ENCODE data around the gene MYOC.
A peak's percentile ranks its signal among the peaks of the same experiment; 100 is the strongest.
"Not testable (repeated sequence)": the region's sequence is repeated elsewhere in the genome, so short reads cannot be mapped to it uniquely, and the experiment has no call there.

MYOC gene

GRCh38 chr1:171645553-171646248 lies 6.8 kb downstream of the MYOC start:
- no peak for DNase-seq

GRCh38 chr1:171644805-171645483 lies 7.5 kb downstream of the MYOC start:
- peak; percentile 74 to 83 for DNase-seq

- DNase-seq: no peak
Observed at GRCh38 chr1:171643156-171643555, 9.3 kb downstream of the MYOC start.

- DNase-seq: no peak
Observed at GRCh38 chr1:171642197-171642596, 10.3 kb downstream of the MYOC start.

GRCh38 chr1:171641076-171641864 lies 11.2 kb downstream of the MYOC start:
- no peak for DNase-seq

GRCh38 chr1:171640225-171640624 lies 12.3 kb downstream of the MYOC start:
- no peak for DNase-seq

GRCh38 chr1:171637928-171638576 lies 14.4 kb downstream of the MYOC start:
- DNase-seq: no peak

- no peak for DNase-seq
Observed at GRCh38 chr1:171636141-171636540, 16.3 kb downstream of the MYOC start.

GRCh38 chr1:171635661-171636060 lies 16.8 kb downstream of the MYOC start:
- DNase-seq: no peak

GRCh38 chr1:171628225-171628624 lies 24.3 kb downstream of the MYOC start:
- DNase-seq: no peak

GRCh38 chr1:171627020-171627419 lies 25.5 kb downstream of the MYOC start:
- no peak for DNase-seq

- DNase-seq: no peak
Observed at GRCh38 chr1:171625225-171625624, 27.3 kb downstream of the MYOC start.

- DNase-seq: no peak
Observed at GRCh38 chr1:171623651-171624331, 28.7 kb downstream of the MYOC start.

- no peak for DNase-seq
Observed at GRCh38 chr1:171622152-171622462, 30.4 kb downstream of the MYOC start, which contains the start of gene MYOCOS. Gene MYOCOS, plus strand, starts transcription at chr1:171622243. Its CDS starts 1,641 bp downstream, at chr1:171623884.

- DNase-seq: no peak
Observed at GRCh38 chr1:171616586-171616985, 35.9 kb downstream of the MYOC start.

GRCh38 chr1:171615122-171615906 lies 37.2 kb downstream of the MYOC start:
- DNase-seq: not testable (repeated sequence)

- no peak for DNase-seq
Observed at GRCh38 chr1:171613282-171613681, 39.2 kb downstream of the MYOC start.

- no peak for DNase-seq
Observed at GRCh38 chr1:171611306-171611705, 41.2 kb downstream of the MYOC start.

- DNase-seq: no peak
Observed at GRCh38 chr1:171610385-171610784, 42.1 kb downstream of the MYOC start.

GRCh38 chr1:171606402-171606941 lies 46.0 kb downstream of the MYOC start:
- DNase-seq: no peak

- not testable (repeated sequence) for DNase-seq
Observed at GRCh38 chr1:171603042-171603441, 49.4 kb downstream of the MYOC start.

- no peak for DNase-seq
Observed at GRCh38 chr1:171600862-171601261, 51.6 kb downstream of the MYOC start.
